ENCODE data around the gene ZNF436. TPM values are rescaled to one million over a fixed set of nuclear protein-coding genes. Genes with fewer than 3 reads are reported as not detected.
A peak's percentile ranks its signal among the peaks of the same experiment; 100 is the strongest.

ZNF436 gene
- total and polyA plus RNA-seq, 2 of the 13 experiments (the other 11 are each of a cell fraction or from before 2014, with no cell fraction given): 4.3 to 9.9 TPM

GRCh38 chr1:23376890-23377811 lies 7.5 kb upstream of the ZNF436 start (continued):
- TF ChIP-seq ZFX (CRISPR knock-in tag; IDR thresholded peaks at IDR 0.05; ENCODE audit: low read depth): peak; percentile 63
- no peak for TF ChIP-seq SP4 (CRISPR knock-in tag; IDR thresholded peaks at IDR 0.05)
- no peak for TF ChIP-seq ZSCAN5A (CRISPR knock-in tag; IDR thresholded peaks at IDR 0.05; ENCODE audit: borderline replicate concordance)
- no peak for TF ChIP-seq ZNF607 (CRISPR knock-in tag; IDR thresholded peaks at IDR 0.05; ENCODE audit: borderline replicate concordance)
- TF ChIP-seq, protein P1, sequence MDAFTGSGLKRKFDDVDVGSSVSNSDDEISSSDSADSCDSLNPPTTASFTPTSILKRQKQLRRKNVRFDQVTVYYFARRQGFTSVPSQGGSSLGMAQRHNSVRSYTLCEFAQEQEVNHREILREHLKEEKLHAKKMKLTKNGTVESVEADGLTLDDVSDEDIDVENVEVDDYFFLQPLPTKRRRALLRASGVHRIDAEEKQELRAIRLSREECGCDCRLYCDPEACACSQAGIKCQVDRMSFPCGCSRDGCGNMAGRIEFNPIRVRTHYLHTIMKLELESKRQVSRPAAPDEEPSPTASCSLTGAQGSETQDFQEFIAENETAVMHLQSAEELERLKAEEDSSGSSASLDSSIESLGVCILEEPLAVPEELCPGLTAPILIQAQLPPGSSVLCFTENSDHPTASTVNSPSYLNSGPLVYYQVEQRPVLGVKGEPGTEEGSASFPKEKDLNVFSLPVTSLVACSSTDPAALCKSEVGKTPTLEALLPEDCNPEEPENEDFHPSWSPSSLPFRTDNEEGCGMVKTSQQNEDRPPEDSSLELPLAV (CRISPR knock-in tag; conservative IDR thresholded peaks at IDR 0.05; ENCODE audit: low read depth): no peak
- no peak for TF ChIP-seq ZEB1 (IDR thresholded peaks at IDR 0.05; ENCODE audit: insufficient replicate concordance, low read depth)
- TF ChIP-seq TIGD3 (CRISPR knock-in tag; IDR thresholded peaks at IDR 0.05; ENCODE audit: borderline replicate concordance): no peak
- TF ChIP-seq PAX8 (CRISPR knock-in tag; IDR thresholded peaks at IDR 0.05; ENCODE audit: borderline replicate concordance): no peak
- TF ChIP-seq E2F1 (CRISPR knock-in tag; IDR thresholded peaks at IDR 0.05): no peak
- no peak for TF ChIP-seq TAF1 (CRISPR knock-in tag; IDR thresholded peaks at IDR 0.05)
- no peak for TF ChIP-seq ZSCAN31 (CRISPR knock-in tag; IDR thresholded peaks at IDR 0.05; ENCODE audit: low read depth)
- TF ChIP-seq HNRNPUL1 (IDR thresholded peaks at IDR 0.05; ENCODE audit: low read depth, low read length): no peak
- TF ChIP-seq, protein P2, sequence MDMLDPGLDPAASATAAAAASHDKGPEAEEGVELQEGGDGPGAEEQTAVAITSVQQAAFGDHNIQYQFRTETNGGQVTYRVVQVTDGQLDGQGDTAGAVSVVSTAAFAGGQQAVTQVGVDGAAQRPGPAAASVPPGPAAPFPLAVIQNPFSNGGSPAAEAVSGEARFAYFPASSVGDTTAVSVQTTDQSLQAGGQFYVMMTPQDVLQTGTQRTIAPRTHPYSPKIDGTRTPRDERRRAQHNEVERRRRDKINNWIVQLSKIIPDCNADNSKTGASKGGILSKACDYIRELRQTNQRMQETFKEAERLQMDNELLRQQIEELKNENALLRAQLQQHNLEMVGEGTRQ (IDR thresholded peaks at IDR 0.05; ENCODE audit: low read depth, low read length): no peak
- TF ChIP-seq, protein P2 (CRISPR knock-in tag; IDR thresholded peaks at IDR 0.05; ENCODE audit: borderline replicate concordance): no peak
- TF ChIP-seq RXRA (CRISPR knock-in tag; IDR thresholded peaks at IDR 0.05): peak; percentile 70; the same call in 1 of the 2 replicates
- TF ChIP-seq, protein P3, sequence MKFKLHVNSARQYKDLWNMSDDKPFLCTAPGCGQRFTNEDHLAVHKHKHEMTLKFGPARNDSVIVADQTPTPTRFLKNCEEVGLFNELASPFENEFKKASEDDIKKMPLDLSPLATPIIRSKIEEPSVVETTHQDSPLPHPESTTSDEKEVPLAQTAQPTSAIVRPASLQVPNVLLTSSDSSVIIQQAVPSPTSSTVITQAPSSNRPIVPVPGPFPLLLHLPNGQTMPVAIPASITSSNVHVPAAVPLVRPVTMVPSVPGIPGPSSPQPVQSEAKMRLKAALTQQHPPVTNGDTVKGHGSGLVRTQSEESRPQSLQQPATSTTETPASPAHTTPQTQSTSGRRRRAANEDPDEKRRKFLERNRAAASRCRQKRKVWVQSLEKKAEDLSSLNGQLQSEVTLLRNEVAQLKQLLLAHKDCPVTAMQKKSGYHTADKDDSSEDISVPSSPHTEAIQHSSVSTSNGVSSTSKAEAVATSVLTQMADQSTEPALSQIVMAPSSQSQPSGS (CRISPR knock-in tag; IDR thresholded peaks at IDR 0.05): no peak
- no peak for TF ChIP-seq ZNF879 (CRISPR knock-in tag; IDR thresholded peaks at IDR 0.05)
- no peak for TF ChIP-seq ZNF260 (CRISPR knock-in tag; IDR thresholded peaks at IDR 0.05; ENCODE audit: borderline replicate concordance, low read depth)

Measured in HepG2 (cell line).